Erythroblast (primary cell): Measurements from ENCODE around the gene CNTN4.

ENCODE experiments used
- GATA1 ChIP-seq: IDR thresholded peaks from 2 replicates; pipeline ENCODE4 v1.6.1; 2011; ENCODE audit warnings: low read depth, mild to moderate bottlenecking, control low read depth, low read length, moderate library complexity
- POLR2A ChIP-seq: IDR thresholded peaks from 2 replicates; pipeline ENCODE4 v1.6.1; 2011; ENCODE audit warnings: mild to moderate bottlenecking, low read length

- TF ChIP-seq POLR2A (no peak), GATA1 (no peak)
Measured at GRCh38 chr3:2897821-2898220, 799.2 kb downstream of the CNTN4 start.
